K562 (cell line): ENCODE data around the gene IGFBP7. TPM values are rescaled to one million over a fixed set of nuclear protein-coding genes. Genes with fewer than 3 reads are reported as not detected.

ENCODE experiments used
- ATAC-seq: fragments of 200-7000 bp; cut with Tn5 transposase; 3 replicates; pipeline ENCODE4 v1.9.1; 2020; ENCODE audit warnings: moderate library complexity
- BruUV-seq: library from RNA; stranded (reverse); fragments of 400-500 nt; replicated peaks from 2 replicates; lab custom pipeline; 2021; lab: Mats Ljungman, UMichigan
- CTCF ChIA-PET: fragments of 300-600 bp; formaldehyde crosslinking; extraction: SDS; loops from one replicate; lab custom pipeline; 2021; ENCODE audit warnings: low intra/inter-chr PET ratio; lab: Yijun Ruan, JAX
- POLR2A ChIA-PET: fragments of 300-600, 350-650 bp; sonication (Branson Sonifier 250); formaldehyde crosslinking; extraction: SDS; loops from one replicate; lab custom pipeline; 2021; ENCODE audit warnings: antibody characterized with exemption, inconsistent platforms; lab: Yijun Ruan, JAX
- DNase-seq, 4 experiments: peaks; one replicate each; pipeline versions ENCODE4 v3.0.0 to v3.0.0-alpha.2; 2011 to 2018; ENCODE audit warnings: low spot score in 3 of 4, mixed read lengths in 3 of 4; ENCODE audit errors: extremely low read depth in 1 of 4
- FAIRE-seq: peaks from 2 replicates; lab custom pipeline; 2011; peaks lifted over from hg19 to GRCh38; lab: Jason Lieb, UNC
- H2AFZ ChIP-seq: 2 replicates; pipeline ENCODE4 v1.6.0; 2011; ENCODE audit warnings: low read depth, low read length, control low read depth, inconsistent platforms
- H3K27ac ChIP-seq: fragments of 200-600 bp; 3 replicates; pipeline ENCODE4 v1.8.0; 2011; ENCODE audit warnings: low read depth, mild to moderate bottlenecking, control low read depth, inconsistent platforms, low read length, moderate library complexity, mixed read lengths; ENCODE audit errors: extremely low read depth
- H3K27me3 ChIP-seq, 2 experiments: fragments of 300-600 bp in 1 of 2; 2 replicates in 1 of 2; 3 replicates in 1 of 2; pipeline versions ENCODE4 v1.6.0 to v1.8.0; 2011; ENCODE audit warnings: inconsistent platforms in 2 of 2, low read length in 2 of 2, mild to moderate bottlenecking in 1 of 2, mixed read lengths in 1 of 2, moderate library complexity in 1 of 2; ENCODE audit not compliant: control insufficient read depth in 2 of 2, insufficient read depth in 2 of 2
- H3K36me3 ChIP-seq: fragments of 300-600 bp; 3 replicates; pipeline ENCODE4 v1.8.0; 2011; ENCODE audit warnings: mild to moderate bottlenecking, low read length, inconsistent platforms; ENCODE audit not compliant: control insufficient read depth, insufficient read depth
- H3K4me1 ChIP-seq, 2 experiments: fragments of 200-600 bp in 1 of 2; replicated peaks in 1 of 2; 2 replicates in 1 of 2; 3 replicates in 1 of 2; pipeline versions ENCODE4 v1.5.1 to v1.8.0; 2011; ENCODE audit warnings: inconsistent platforms in 2 of 2, low read length in 2 of 2, mild to moderate bottlenecking in 1 of 2, mixed read lengths in 1 of 2, moderate library complexity in 1 of 2; ENCODE audit not compliant: control insufficient read depth in 2 of 2, insufficient read depth in 2 of 2
- H3K4me2 ChIP-seq: 2 replicates; pipeline ENCODE4 v1.6.1; 2011; ENCODE audit warnings: low read length, control low read depth, inconsistent platforms, mixed read lengths; ENCODE audit not compliant: insufficient read depth
- H3K4me3 ChIP-seq: fragments of 200-600 bp; sonication (generic), shearing (Covaris generic); 2 replicates; pipeline ENCODE4 v1.5.1; 2016; ENCODE audit warnings: control low read depth, inconsistent platforms
- H3K79me2 ChIP-seq: fragments of 200-600 bp; 3 replicates; pipeline ENCODE4 v1.8.0; 2011; ENCODE audit warnings: low read length, inconsistent platforms; ENCODE audit not compliant: control insufficient read depth, insufficient read depth
- H3K9ac ChIP-seq, 2 experiments: 2 replicates each; pipeline versions ENCODE4 v1.6.0 to v1.6.1; 2011; ENCODE audit warnings: low read depth in 2 of 2, low read length in 2 of 2, control low read depth in 1 of 2, inconsistent platforms in 1 of 2, mild to moderate bottlenecking in 1 of 2, mixed read lengths in 1 of 2; ENCODE audit not compliant: insufficient read depth in 1 of 2
- H3K9me1 ChIP-seq: one replicate; pipeline ENCODE4 v1.6.0; 2011; ENCODE audit warnings: inconsistent platforms, mild to moderate bottlenecking, low read length, moderate library complexity; ENCODE audit not compliant: control insufficient read depth, insufficient read depth
- H3K9me3 ChIP-seq: replicated peaks from 2 replicates; pipeline ENCODE4 v1.5.1; 2011; ENCODE audit warnings: low read depth, low read length, inconsistent platforms; ENCODE audit not compliant: control insufficient read depth, insufficient read depth
- H4K20me1 ChIP-seq: replicated peaks from 2 replicates; pipeline ENCODE4 v1.6.1; 2011; ENCODE audit warnings: low read length, inconsistent platforms, mixed read lengths; ENCODE audit not compliant: control insufficient read depth, insufficient read depth
- BRCA1 ChIP-seq, 2 experiments: fragments of 450-650 bp in 1 of 2; sonication (generic) in 1 of 2; formaldehyde crosslinking in 1 of 2; IDR thresholded peaks; 2 replicates each; pipeline versions ENCODE4 v1.5.0 to v1.6.1; 2017 to 2020; ENCODE audit warnings: mild to moderate bottlenecking in 1 of 2, missing genetic modification reagents in 1 of 2
- FOXA1 ChIP-seq: fragments of 450-650 bp; IDR thresholded peaks from 2 replicates; pipeline ENCODE4 v1.6.1; 2016; ENCODE audit warnings: mild to moderate bottlenecking, borderline replicate concordance
- HDAC8 ChIP-seq: fragments of 450-650 bp; IDR thresholded peaks from 2 replicates; pipeline ENCODE4 v1.6.1; 2016; ENCODE audit warnings: mild to moderate bottlenecking, missing genetic modification characterization, moderate library complexity, missing compliant biosample characterization
- LCOR ChIP-seq: sonication (generic); formaldehyde crosslinking; IDR thresholded peaks from 2 replicates; pipeline ENCODE4 v1.8.0; 2022; ENCODE audit warnings: mild to moderate bottlenecking, missing genetic modification reagents
- MXD1 ChIP-seq: fragments of 250-450 bp; sonication (Bioruptor Pico); IDR thresholded peaks from 2 replicates; pipeline ENCODE4 v1.8.0; 2021; ENCODE audit warnings: borderline replicate concordance, mild to moderate bottlenecking, moderate library complexity; ENCODE audit not compliant: poor library complexity, severe bottlenecking
- NR1H2 ChIP-seq: sonication (generic); formaldehyde crosslinking; IDR thresholded peaks from 2 replicates; pipeline ENCODE4 v1.4.0; 2020; ENCODE audit warnings: mild to moderate bottlenecking, missing genetic modification reagents
- NR2F6 ChIP-seq: fragments of 450-650 bp; formaldehyde crosslinking; IDR thresholded peaks from 2 replicates; pipeline ENCODE4 v1.4.0; 2020; ENCODE audit warnings: mild to moderate bottlenecking
- RAD51 ChIP-seq: fragments of 450-650 bp; IDR thresholded peaks from 2 replicates; pipeline ENCODE4 v1.7.1; 2016; ENCODE audit warnings: low read depth, mild to moderate bottlenecking, borderline replicate concordance
- SLC30A9 ChIP-seq: fragments of 250-450 bp; sonication (Bioruptor Pico); IDR thresholded peaks from 2 replicates; pipeline ENCODE4 v1.8.0; 2022; ENCODE audit warnings: mild to moderate bottlenecking, moderate library complexity
- STAT5A ChIP-seq: IDR thresholded peaks from 2 replicates; pipeline ENCODE4 v1.6.1; 2012; ENCODE audit warnings: low read length, inconsistent platforms, borderline replicate concordance
- ZNF3 ChIP-seq: fragments of 250-450 bp; sonication (Bioruptor Pico); IDR thresholded peaks from 2 replicates; pipeline ENCODE4 v1.5.0; 2021; ENCODE audit warnings: mild to moderate bottlenecking, moderate library complexity
- ZNF445 ChIP-seq: fragments of 250-450 bp; sonication (Bioruptor Pico); IDR thresholded peaks from 2 replicates; pipeline ENCODE4 v1.4.0; 2020; ENCODE audit warnings: low read depth, mild to moderate bottlenecking, moderate library complexity
- ZNF512 ChIP-seq: IDR thresholded peaks from 2 replicates; pipeline ENCODE4 v1.6.1; 2016; ENCODE audit warnings: missing genetic modification characterization, missing compliant biosample characterization
- ZNF695 ChIP-seq: fragments of 450-650 bp; formaldehyde crosslinking; IDR thresholded peaks from 2 replicates; pipeline ENCODE4 v1.4.0; 2020; ENCODE audit warnings: mild to moderate bottlenecking, moderate library complexity
- ZNF707 ChIP-seq: fragments of 250-450 bp; sonication (Bioruptor Pico); conservative IDR thresholded peaks from 2 replicates; pipeline ENCODE4 v1.8.0; 2022; ENCODE audit warnings: inconsistent platforms, mild to moderate bottlenecking, moderate library complexity
- WGBS: fragments of 100-300 bp; shearing (Covaris generic); methylation state at CpG from one replicate; pipeline ENCODE4 v1.1.6; 2016; ENCODE audit warnings: low coverage, mixed read lengths; ENCODE audit not compliant: insufficient coverage; ENCODE audit errors: missing lambda C conversion rate; 5-methylcytosine and 5-hydroxymethylcytosine counted together
- in situ Hi-C: fragments of 300-500 bp; cut with MboI; formaldehyde crosslinking; loops from 4 replicates; pipeline ENCODE4 v1.15.0; 2018; ENCODE audit warnings: inconsistent platforms, mixed read lengths
- intact Hi-C: fragments of 100-400 bp; cut with micrococcal nuclease; formaldehyde crosslinking; loops from 2 replicates; pipeline ENCODE4 v1.14.2; 2022
- polyA plus RNA-seq, 8 experiments: library from polyadenylated mRNA; depleted of rRNA in 4 of 8; stranded (reverse) in 5 of 8; unstranded in 3 of 8; fragments of >200 nt; fragmentation: Nextera tagmentation in 2 of 8; fragmentation: Illumina TruSeq in 1 of 8; extraction: Ambion mirVana in 2 of 8; extraction: Trizol in 1 of 8; gene quantifications; 2 replicates each; pipeline versions ENCODE4 v1.2.1 to v1.2.3, GENCODE V29; 2011 to 2014; ENCODE audit warnings: inconsistent platforms in 1 of 8, missing spikeins in 1 of 8
- total RNA-seq, 7 experiments: library from RNA; depleted of rRNA in 6 of 7; stranded (reverse); fragments of >200 nt in 6 of 7; fragmentation: Illumina TruSeq in 2 of 7; extraction: Trizol in 2 of 7; gene quantifications; 2 replicates each; pipeline versions ENCODE4 v1.2.1 to v1.2.3, GENCODE V29; 2011 to 2021; ENCODE audit warnings: low replicate concordance in 1 of 7

The IGFBP7 gene
- total and polyA plus RNA-seq, 9 of the 15 experiments (the other 6 are each of a cell fraction or from before 2014, with no cell fraction given) = 0.27 to 0.49 (median 0.29) TPM; not detected in 6

- POLR2A ChIA-PET = interaction anchor here (0.6 kb wide), 1 partner anchor 130 kb away, joined by 3 read pairs; no protein-coding TSS in a partner anchor
- in situ Hi-C loops = no loop called here
Observed at GRCh38 chr4:57064120-57064519, 46.1 kb downstream of the IGFBP7 start.

More at GRCh38 chr4:57064120-57064519, 46.1 kb downstream of the IGFBP7 start:
- Histone ChIP-seq H3K9me1 (no peaks in the 10 kb centered on the region), H3K27ac (no peak overlapping the region), H4K20me1 (no peaks in the 10 kb centered on the region), H3K36me3 (no peaks in the 10 kb centered on the region), H3K27me3 (peaks cover 6 to 18% of the 10 kb centered on the region in 2 experiments; a peak in 3 of 5 replicates), H3K4me3 (no peak overlapping the region), H2AFZ (no peak overlapping the region)
- BruUV-seq = no TSS peak
- WGBS = 0% methylated on average over 2 of the region's 2 CpGs
- intact Hi-C loops = no loop called here
- TF ChIP-seq BRCA1 (IDR thresholded peaks at IDR 0.05) (no peak), BRCA1 (CRISPR knock-in tag; IDR thresholded peaks at IDR 0.05) (no peak), ZNF707 (CRISPR knock-in tag) (no peak), MXD1 (CRISPR knock-in tag) (no peak), ZNF445 (CRISPR knock-in tag) (no peak), ZNF695 (CRISPR knock-in tag) (no peak), ZNF512 (tag) (no peak), ZNF3 (CRISPR knock-in tag) (no peak), HDAC8 (tag) (no peak), NR1H2 (no peak), SLC30A9 (no peak), LCOR (CRISPR knock-in tag) (no peak), RAD51 (no peak), FOXA1 (no peak), NR2F6 (CRISPR knock-in tag) (no peak), STAT5A (no peak)
- TF ChIP-seq, all 486 proteins: peak for 0
- H3K79me2 ChIP-seq = no peaks in the 10 kb centered on the region
- no peak for ATAC-seq
- FAIRE-seq = no peak
- CTCF ChIA-PET = no interaction called here
- H3K9ac ChIP-seq = no peak overlapping the region
- H3K4me2 ChIP-seq = no peak overlapping the region
- no peak for DNase-seq
- H3K4me1 ChIP-seq = no peaks in the 10 kb centered on the region; a peak in 1 of 5 replicates
- H3K9me3 ChIP-seq = no peaks in the 10 kb centered on the region
